HepG2 (cell line): Measurements from ENCODE around the gene ANXA9. TPM values are rescaled to one million over a fixed set of nuclear protein-coding genes. Genes with fewer than 3 reads are reported as not detected.
A peak's percentile ranks its signal among the peaks of the same experiment; 100 is the strongest.

Experiments used
- ATF7 ChIP-seq, 2 experiments: fragments of 450-650 bp in 1 of 2; sonication (generic) in 1 of 2; formaldehyde crosslinking in 1 of 2; IDR thresholded peaks; 2 replicates each; pipeline versions ENCODE4 v1.4.0 to v1.6.1; 2016 to 2020; ENCODE audit warnings: antibody characterized with exemption in 1 of 2, mild to moderate bottlenecking in 1 of 2, missing genetic modification reagents in 1 of 2
- CCDC6 ChIP-seq: sonication (generic); formaldehyde crosslinking; IDR thresholded peaks from 2 replicates; pipeline ENCODE4 v1.8.1; 2022; ENCODE audit warnings: mild to moderate bottlenecking, missing genetic modification reagents, moderate library complexity
- KLF11 ChIP-seq: IDR thresholded peaks from 2 replicates; pipeline ENCODE4 v1.6.1; 2016; ENCODE audit warnings: missing compliant biosample characterization
- KLF15 ChIP-seq: sonication (generic); formaldehyde crosslinking; IDR thresholded peaks from 2 replicates; pipeline ENCODE4 v1.8.1; 2023; ENCODE audit warnings: borderline replicate concordance, mild to moderate bottlenecking, inconsistent platforms, missing genetic modification reagents, mixed read lengths
- MAFK ChIP-seq, 2 experiments: IDR thresholded peaks in 1 of 2; conservative IDR thresholded peaks in 1 of 2; 2 replicates each; pipeline ENCODE4 v1.6.1; 2011; ENCODE audit warnings: improper control_type of control experiment in 2 of 2, low read length in 2 of 2
- MIER2 ChIP-seq: IDR thresholded peaks from 2 replicates; pipeline ENCODE4 v1.6.1; 2016; ENCODE audit warnings: missing biosample characterization, missing genetic modification reagents
- NAIF1 ChIP-seq: sonication (generic); formaldehyde crosslinking; IDR thresholded peaks from 2 replicates; pipeline ENCODE4 v1.5.0; 2020; ENCODE audit warnings: mild to moderate bottlenecking, missing genetic modification reagents, borderline replicate concordance
- REPIN1 ChIP-seq: sonication (generic); formaldehyde crosslinking; IDR thresholded peaks from 2 replicates; pipeline ENCODE4 v1.8.0; 2022; ENCODE audit warnings: missing genetic modification reagents, low read depth, mild to moderate bottlenecking, borderline replicate concordance
- ZNF589 ChIP-seq: sonication (generic); formaldehyde crosslinking; conservative IDR thresholded peaks from 2 replicates; pipeline ENCODE4 v1.8.0; 2022; ENCODE audit warnings: mild to moderate bottlenecking, moderate library complexity, missing genetic modification reagents
- ZNF674 ChIP-seq: sonication (generic); formaldehyde crosslinking; IDR thresholded peaks from 2 replicates; pipeline ENCODE4 v1.5.0; 2020; ENCODE audit warnings: low read depth, mild to moderate bottlenecking, missing genetic modification reagents
- polyA plus RNA-seq, 8 experiments: library from polyadenylated mRNA; depleted of rRNA in 3 of 8; stranded (reverse) in 7 of 8; unstranded in 1 of 8; fragments of >200 nt; fragmentation: Illumina TruSeq in 4 of 8; extraction: Trizol in 4 of 8; gene quantifications; 2 replicates each; pipeline versions ENCODE4 v1.2.1 to v1.2.3, GENCODE V29; 2011 to 2016; ENCODE audit warnings: low read depth in 4 of 8, missing spikeins in 1 of 8, mixed read lengths in 1 of 8; ENCODE audit not compliant: insufficient read depth in 1 of 8
- total RNA-seq, 5 experiments: library from RNA; depleted of rRNA; stranded (reverse); fragments of >200 nt; fragmentation: Illumina TruSeq; extraction: Trizol; gene quantifications; 2 replicates each; pipeline ENCODE4 v1.2.3, GENCODE V29; 2016; ENCODE audit warnings: low read depth in 1 of 5
- TF ChIP-seq, protein P1 (sequence below): sonication (generic); formaldehyde crosslinking; IDR thresholded peaks from 2 replicates; pipeline ENCODE4 v1.5.1; 2020; ENCODE audit warnings: mild to moderate bottlenecking, missing genetic modification reagents
- TF ChIP-seq, protein P2 (sequence below): sonication (generic); formaldehyde crosslinking; IDR thresholded peaks from 2 replicates; pipeline ENCODE4 v1.8.0; 2022; ENCODE audit warnings: mild to moderate bottlenecking, missing genetic modification reagents; ENCODE audit not compliant: insufficient replicate concordance
- TF ChIP-seq, protein P3 (sequence below): sonication (generic); formaldehyde crosslinking; IDR thresholded peaks from 2 replicates; pipeline ENCODE4 v1.4.0; 2020; ENCODE audit warnings: missing genetic modification reagents
- TF ChIP-seq, protein P4 (sequence below): IDR thresholded peaks from 2 replicates; pipeline ENCODE4 v1.6.1; 2018; ENCODE audit warnings: missing genetic modification reagents, mild to moderate bottlenecking, missing compliant biosample characterization
- TF ChIP-seq, protein P5 (sequence below): sonication (generic); formaldehyde crosslinking; IDR thresholded peaks from 2 replicates; pipeline ENCODE4 v1.4.0; 2020; ENCODE audit warnings: missing genetic modification reagents

The ANXA9 gene
- total and polyA plus RNA-seq, 2 of the 13 experiments (the other 11 are each of a cell fraction or from before 2014, with no cell fraction given): 13.3 to 23.9 TPM

DNA sequence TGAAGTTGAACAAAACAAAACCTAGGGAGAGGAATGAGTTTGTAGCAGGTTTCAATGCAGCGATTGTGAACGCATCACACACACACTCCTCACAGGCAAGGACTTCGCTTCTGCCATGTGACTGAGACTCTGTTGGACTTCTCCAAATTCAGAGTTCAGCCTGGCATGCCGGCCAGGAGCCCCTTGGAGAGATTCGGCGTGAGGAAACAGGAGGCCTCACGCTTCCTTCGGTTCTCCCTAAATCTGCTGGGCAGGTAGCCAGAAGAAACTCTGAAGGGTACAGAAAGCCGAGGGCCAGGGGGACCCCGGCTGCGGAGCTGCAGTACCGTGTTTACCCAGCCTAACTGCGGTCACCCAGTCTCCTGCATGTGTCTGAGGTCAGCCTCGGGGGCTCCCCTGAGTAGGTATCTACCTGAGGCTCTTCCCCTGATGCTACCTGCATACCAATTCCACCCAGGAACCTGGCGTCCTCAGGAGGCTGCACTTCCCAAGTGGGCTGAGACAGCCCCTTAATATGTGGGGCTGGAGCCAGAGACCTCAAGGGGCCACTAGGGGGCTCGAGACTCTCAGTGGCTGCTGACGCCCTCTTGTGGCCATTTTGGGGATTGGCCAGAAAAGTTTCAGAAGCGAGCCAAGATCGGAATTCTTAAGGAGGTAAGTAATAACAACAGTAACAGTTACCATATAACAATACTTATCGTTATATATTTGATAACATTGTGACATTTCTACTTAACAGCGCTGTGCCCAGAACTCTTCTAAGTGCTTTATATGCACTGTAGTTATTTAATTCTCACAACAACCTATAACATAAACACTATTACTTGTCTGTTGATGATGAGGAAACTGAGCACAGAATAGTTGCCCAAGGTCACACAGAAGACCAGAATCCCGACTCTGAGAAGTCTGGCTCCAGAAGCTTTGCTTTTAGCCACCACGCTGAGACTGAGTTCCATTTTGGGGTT lies 2.7 kb upstream of the ANXA9 start (continued):
- TF ChIP-seq, protein P1, sequence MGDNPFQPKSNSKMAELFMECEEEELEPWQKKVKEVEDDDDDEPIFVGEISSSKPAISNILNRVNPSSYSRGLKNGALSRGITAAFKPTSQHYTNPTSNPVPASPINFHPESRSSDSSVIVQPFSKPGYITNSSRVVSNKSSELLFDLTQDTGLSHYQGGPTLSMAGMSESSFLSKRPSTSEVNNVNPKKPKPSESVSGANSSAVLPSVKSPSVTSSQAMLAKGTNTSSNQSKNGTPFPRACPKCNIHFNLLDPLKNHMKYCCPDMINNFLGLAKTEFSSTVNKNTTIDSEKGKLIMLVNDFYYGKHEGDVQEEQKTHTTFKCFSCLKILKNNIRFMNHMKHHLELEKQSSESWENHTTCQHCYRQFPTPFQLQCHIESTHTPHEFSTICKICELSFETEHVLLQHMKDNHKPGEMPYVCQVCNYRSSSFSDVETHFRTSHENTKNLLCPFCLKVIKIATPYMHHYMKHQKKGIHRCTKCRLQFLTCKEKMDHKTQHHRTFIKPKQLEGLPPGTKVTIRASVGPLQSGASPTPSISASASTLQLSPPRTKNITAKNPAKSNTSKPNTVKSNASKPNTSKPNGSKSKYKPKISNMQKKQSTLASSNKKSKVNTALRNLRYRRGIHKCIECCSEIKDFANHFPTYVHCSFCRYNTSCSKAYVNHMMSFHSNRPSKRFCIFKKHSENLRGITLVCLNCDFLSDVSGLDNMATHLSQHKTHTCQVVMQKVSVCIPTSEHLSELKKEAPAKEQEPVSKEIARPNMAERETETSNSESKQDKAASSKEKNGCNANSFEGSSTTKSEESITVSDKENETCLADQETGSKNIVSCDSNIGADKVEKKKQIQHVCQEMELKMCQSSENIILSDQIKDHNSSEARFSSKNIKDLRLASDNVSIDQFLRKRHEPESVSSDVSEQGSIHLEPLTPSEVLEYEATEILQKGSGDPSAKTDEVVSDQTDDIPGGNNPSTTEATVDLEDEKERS (CRISPR knock-in tag): peak; percentile 48; the same call in 1 of the 2 replicates
- 0 out of 2 replicates have a peak, but pooled peaks have one; percentile 48 for TF ChIP-seq KLF11 (CRISPR knock-in tag)
- TF ChIP-seq MIER2 (CRISPR knock-in tag): no peak
- TF ChIP-seq ZNF674 (CRISPR knock-in tag): no peak
- TF ChIP-seq ATF7 (IDR thresholded peaks at IDR 0.05): no peak
- no peak for TF ChIP-seq ATF7 (CRISPR knock-in tag; IDR thresholded peaks at IDR 0.05)
- no peak for TF ChIP-seq NAIF1 (CRISPR knock-in tag)
- no peak for TF ChIP-seq ZNF589 (CRISPR knock-in tag)
- TF ChIP-seq, protein P2, sequence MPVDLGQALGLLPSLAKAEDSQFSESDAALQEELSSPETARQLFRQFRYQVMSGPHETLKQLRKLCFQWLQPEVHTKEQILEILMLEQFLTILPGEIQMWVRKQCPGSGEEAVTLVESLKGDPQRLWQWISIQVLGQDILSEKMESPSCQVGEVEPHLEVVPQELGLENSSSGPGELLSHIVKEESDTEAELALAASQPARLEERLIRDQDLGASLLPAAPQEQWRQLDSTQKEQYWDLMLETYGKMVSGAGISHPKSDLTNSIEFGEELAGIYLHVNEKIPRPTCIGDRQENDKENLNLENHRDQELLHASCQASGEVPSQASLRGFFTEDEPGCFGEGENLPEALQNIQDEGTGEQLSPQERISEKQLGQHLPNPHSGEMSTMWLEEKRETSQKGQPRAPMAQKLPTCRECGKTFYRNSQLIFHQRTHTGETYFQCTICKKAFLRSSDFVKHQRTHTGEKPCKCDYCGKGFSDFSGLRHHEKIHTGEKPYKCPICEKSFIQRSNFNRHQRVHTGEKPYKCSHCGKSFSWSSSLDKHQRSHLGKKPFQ: no peak
- 0 out of 2 replicates have a peak, but pooled peaks have one; percentile 38 for TF ChIP-seq CCDC6 (CRISPR knock-in tag)
- no peak for TF ChIP-seq MAFK (conservative IDR thresholded peaks at IDR 0.05 in 1 of 2, IDR thresholded peaks at IDR 0.05 in 1 of 2; ENCODE audit: low read length in 2 of 2)
- TF ChIP-seq, protein P3, sequence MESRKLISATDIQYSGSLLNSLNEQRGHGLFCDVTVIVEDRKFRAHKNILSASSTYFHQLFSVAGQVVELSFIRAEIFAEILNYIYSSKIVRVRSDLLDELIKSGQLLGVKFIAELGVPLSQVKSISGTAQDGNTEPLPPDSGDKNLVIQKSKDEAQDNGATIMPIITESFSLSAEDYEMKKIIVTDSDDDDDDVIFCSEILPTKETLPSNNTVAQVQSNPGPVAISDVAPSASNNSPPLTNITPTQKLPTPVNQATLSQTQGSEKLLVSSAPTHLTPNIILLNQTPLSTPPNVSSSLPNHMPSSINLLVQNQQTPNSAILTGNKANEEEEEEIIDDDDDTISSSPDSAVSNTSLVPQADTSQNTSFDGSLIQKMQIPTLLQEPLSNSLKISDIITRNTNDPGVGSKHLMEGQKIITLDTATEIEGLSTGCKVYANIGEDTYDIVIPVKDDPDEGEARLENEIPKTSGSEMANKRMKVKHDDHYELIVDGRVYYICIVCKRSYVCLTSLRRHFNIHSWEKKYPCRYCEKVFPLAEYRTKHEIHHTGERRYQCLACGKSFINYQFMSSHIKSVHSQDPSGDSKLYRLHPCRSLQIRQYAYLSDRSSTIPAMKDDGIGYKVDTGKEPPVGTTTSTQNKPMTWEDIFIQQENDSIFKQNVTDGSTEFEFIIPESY (CRISPR knock-in tag): peak; percentile 61
- TF ChIP-seq KLF15 (CRISPR knock-in tag): no peak
- TF ChIP-seq, protein P4, sequence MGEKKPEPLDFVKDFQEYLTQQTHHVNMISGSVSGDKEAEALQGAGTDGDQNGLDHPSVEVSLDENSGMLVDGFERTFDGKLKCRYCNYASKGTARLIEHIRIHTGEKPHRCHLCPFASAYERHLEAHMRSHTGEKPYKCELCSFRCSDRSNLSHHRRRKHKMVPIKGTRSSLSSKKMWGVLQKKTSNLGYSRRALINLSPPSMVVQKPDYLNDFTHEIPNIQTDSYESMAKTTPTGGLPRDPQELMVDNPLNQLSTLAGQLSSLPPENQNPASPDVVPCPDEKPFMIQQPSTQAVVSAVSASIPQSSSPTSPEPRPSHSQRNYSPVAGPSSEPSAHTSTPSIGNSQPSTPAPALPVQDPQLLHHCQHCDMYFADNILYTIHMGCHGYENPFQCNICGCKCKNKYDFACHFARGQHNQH: peak; percentile 75; the same call in 1 of the 2 replicates
- TF ChIP-seq REPIN1: peak; percentile 46; the same call in 1 of the 2 replicates
- TF ChIP-seq, protein P5, sequence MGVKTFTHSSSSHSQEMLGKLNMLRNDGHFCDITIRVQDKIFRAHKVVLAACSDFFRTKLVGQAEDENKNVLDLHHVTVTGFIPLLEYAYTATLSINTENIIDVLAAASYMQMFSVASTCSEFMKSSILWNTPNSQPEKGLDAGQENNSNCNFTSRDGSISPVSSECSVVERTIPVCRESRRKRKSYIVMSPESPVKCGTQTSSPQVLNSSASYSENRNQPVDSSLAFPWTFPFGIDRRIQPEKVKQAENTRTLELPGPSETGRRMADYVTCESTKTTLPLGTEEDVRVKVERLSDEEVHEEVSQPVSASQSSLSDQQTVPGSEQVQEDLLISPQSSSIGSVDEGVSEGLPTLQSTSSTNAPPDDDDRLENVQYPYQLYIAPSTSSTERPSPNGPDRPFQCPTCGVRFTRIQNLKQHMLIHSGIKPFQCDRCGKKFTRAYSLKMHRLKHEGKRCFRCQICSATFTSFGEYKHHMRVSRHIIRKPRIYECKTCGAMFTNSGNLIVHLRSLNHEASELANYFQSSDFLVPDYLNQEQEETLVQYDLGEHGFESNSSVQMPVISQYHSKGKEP (CRISPR knock-in tag): no peak
